RWPE1 (cell line): ENCODE results near the gene MMAA.

Source experiments
- CTCF ChIA-PET: fragments of 350-600 bp; sonication (Branson Sonifier 250); formaldehyde crosslinking; extraction: SDS; loops from one replicate; lab custom pipeline; 2021; lab: Yijun Ruan, JAX
- POLR2A ChIA-PET: fragments of 400-600 bp; formaldehyde crosslinking; extraction: SDS; loops from one replicate; lab custom pipeline; 2020; ENCODE audit warnings: antibody characterized with exemption; ENCODE audit not compliant: low non-redundant PET; lab: Yijun Ruan, JAX
- DNase-seq: peaks from one replicate; pipeline ENCODE4 v3.0.0; 2012; ENCODE audit warnings: low spot score
- H3K27ac ChIP-seq: fragments of 450-650 bp; 2 replicates; pipeline ENCODE4 v1.5.1; 2017
- TF ChIP-seq, protein P1 (sequence below): fragments of 450-650 bp; conservative IDR thresholded peaks from 2 replicates; pipeline ENCODE4 v1.5.1; 2017; ENCODE audit warnings: low read depth, mild to moderate bottlenecking

MMAA gene

GRCh38 chr4:145589916-145590702 is 29.1 kb upstream of the MMAA start:
- TF ChIP-seq, protein P1, sequence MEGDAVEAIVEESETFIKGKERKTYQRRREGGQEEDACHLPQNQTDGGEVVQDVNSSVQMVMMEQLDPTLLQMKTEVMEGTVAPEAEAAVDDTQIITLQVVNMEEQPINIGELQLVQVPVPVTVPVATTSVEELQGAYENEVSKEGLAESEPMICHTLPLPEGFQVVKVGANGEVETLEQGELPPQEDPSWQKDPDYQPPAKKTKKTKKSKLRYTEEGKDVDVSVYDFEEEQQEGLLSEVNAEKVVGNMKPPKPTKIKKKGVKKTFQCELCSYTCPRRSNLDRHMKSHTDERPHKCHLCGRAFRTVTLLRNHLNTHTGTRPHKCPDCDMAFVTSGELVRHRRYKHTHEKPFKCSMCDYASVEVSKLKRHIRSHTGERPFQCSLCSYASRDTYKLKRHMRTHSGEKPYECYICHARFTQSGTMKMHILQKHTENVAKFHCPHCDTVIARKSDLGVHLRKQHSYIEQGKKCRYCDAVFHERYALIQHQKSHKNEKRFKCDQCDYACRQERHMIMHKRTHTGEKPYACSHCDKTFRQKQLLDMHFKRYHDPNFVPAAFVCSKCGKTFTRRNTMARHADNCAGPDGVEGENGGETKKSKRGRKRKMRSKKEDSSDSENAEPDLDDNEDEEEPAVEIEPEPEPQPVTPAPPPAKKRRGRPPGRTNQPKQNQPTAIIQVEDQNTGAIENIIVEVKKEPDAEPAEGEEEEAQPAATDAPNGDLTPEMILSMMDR: no peak
- ChIA-PET CTCF (no interaction called here), POLR2A (no interaction called here)
- no peak overlapping the region for H3K27ac ChIP-seq
- DNase-seq: no peak

DNA sequence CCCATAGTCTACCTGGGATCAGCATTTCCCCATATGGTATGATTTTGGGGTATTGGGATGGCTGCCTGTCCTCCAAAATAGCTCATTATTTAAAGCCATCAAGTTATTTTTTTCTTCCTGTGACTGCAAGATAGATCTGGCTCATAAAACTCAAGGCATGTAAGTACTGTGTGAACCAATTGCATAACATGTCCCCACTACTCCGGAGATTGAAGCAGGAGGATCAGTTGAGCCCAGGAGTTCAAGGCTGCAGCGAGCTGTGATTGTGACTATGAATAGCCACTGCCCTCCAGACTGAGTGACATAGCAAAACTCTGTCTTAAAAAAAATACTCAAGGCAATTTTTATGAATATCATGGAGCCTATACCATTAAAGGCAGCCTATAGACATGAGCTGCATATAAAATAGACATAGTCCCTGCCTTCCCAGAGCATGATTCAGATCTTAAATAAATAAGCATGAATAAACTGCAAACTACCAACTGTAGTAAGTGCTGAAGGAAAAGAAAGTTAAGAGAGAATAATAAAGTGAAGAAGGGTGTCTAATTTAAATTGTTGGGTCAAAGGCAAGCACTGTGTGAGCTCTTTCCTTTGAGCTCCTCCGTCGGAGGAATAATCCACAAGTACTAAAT is 16.9 kb upstream of the MMAA start:
- no peak for DNase-seq
- no peak overlapping the region for H3K27ac ChIP-seq
- CTCF ChIA-PET: interaction anchor here (0.6 to 0.9 kb wide), 2 partner anchors 171 to 386 kb away, joined by 3 read pairs; no protein-coding TSS in a partner anchor
- TF ChIP-seq, protein P1: no peak
- POLR2A ChIA-PET: no interaction called here

DNA sequence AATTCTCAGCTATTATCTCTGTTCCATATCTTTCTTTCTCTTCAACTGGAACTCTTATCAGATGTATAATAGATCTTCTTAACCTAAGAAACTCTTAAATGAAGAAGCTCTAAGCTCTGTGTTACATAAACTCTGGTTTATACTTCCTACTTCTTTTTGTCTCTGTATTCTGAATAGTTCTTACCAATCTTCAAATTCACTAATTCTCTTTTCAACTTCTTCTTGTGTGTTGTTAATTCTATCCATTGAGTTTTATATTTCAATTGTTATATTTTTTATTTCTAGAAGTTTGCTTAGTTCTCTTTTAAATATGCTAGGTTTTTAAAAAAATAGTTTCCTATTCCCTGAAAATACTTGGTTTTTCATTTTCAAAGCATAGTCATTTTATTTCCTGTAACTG is 13.2 kb upstream of the MMAA start:
- no peak overlapping the region for H3K27ac ChIP-seq

GRCh38 chr4:145609481-145610427 is 9.4 kb upstream of the MMAA start:
- CTCF ChIA-PET: interaction anchor here (0.6 to 2.3 kb wide), 13 partner anchors 8 to 455 kb away, joined by 3 to 27 read pairs (median 3); partner anchors contain the start of gene MMAA
- TF ChIP-seq, protein P1: peak; percentile 87
- H3K27ac ChIP-seq: no peak overlapping the region
- POLR2A ChIA-PET: no interaction called here
- peak; percentile 49 for DNase-seq

More for the DNA sequence above, 13.2 kb upstream of the MMAA start:
- TF ChIP-seq, protein P1: no peak
- ChIA-PET CTCF (no interaction called here), POLR2A (no interaction called here)
- DNase-seq: no peak

DNA sequence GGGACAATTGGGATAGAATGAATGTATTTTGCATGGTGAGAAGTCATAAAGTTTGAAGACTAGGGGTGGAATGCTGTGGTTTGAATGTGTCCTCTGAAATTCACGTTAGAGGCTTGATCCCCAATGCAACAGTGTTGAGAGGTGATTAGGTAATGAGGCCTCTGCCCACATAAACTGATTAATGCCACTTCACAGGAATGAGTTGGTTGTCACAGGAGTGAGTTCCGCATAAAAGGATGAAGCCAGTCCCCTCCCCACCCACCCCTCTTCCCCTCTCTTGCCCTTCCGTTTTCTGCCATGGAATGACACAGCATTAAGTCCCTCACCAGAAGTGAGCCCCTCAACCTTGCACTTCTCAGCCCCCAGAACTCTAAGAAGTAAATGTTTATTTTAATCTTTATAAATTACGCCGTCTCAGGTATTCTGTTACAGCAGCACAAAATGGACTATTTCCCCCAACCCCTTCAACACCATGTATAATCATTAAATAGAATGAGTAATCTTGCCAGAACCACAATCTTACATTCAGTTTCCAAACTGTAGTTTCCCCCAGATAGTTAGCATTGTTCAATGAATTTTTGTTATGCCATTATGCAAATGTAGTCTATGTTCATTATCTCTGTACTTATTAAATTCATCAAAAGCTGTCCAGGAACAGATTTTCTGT is 5.5 kb upstream of the MMAA start:
- no peak overlapping the region for H3K27ac ChIP-seq
- no peak for DNase-seq
- TF ChIP-seq, protein P1: no peak
- POLR2A ChIA-PET: no interaction called here
- CTCF ChIA-PET: interaction anchor here (1.0 kb wide), 1 partner anchor 380 kb away, joined by 3 read pairs; no protein-coding TSS in a partner anchor
